ENCODE data around the gene SS18L1. TPM values are rescaled to one million over a fixed set of nuclear protein-coding genes. Genes with fewer than 3 reads are reported as not detected.

Gene SS18L1
- total and polyA plus RNA-seq, 8 donors = 5.5 to 34.8 (median 9.3) TPM

DNA sequence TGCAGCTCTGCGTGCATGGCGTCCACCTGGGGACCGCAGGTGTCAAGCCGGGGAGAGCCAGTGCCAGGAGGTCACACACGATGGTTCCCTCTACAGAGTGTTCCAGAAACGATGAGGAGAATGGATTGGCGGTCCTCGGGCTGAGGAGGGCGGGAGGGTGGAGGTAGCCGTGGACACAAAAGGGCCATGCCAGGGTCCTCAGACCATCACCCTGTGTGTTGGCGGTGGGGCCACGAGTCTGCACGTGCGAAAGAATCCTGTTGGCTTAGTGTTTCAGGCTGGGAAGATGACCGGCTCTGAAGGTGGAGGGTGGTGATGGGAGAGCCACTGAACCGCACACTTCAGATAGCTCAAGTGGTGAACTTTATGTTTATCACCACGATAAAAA lies 62.8 kb downstream of the SS18L1 start:
- DNase-seq = no peak
- Histone ChIP-seq H3K36me3 (peaks cover 5 to 28% (median 26%) of the 10 kb centered on the region in 4 donors), H3K4me3 (no peak overlapping the region), H3K27ac (no peak overlapping the region), H3K4me1 (no peaks in the 10 kb centered on the region), H3K9me3 (no peaks in the 10 kb centered on the region), H3K27me3 (peaks cover 0 to 32% (median 28%) of the 10 kb centered on the region in 3 donors)
- WGBS, 5 donors = 77 to 87% (median 85%) methylated on average over 16 to 17 of the region's 17 CpGs
- intact Hi-C loops (cut with DNase I; ENCODE audit: low total_unique reads) = no loop called here
- TF ChIP-seq POLR2A (IDR thresholded peaks at IDR 0.05) = no peak
- TF ChIP-seq, protein P1, sequence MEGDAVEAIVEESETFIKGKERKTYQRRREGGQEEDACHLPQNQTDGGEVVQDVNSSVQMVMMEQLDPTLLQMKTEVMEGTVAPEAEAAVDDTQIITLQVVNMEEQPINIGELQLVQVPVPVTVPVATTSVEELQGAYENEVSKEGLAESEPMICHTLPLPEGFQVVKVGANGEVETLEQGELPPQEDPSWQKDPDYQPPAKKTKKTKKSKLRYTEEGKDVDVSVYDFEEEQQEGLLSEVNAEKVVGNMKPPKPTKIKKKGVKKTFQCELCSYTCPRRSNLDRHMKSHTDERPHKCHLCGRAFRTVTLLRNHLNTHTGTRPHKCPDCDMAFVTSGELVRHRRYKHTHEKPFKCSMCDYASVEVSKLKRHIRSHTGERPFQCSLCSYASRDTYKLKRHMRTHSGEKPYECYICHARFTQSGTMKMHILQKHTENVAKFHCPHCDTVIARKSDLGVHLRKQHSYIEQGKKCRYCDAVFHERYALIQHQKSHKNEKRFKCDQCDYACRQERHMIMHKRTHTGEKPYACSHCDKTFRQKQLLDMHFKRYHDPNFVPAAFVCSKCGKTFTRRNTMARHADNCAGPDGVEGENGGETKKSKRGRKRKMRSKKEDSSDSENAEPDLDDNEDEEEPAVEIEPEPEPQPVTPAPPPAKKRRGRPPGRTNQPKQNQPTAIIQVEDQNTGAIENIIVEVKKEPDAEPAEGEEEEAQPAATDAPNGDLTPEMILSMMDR (IDR thresholded peaks at IDR 0.05) = no peak
- no peak for TF ChIP-seq EP300 (IDR thresholded peaks at IDR 0.05)
- TF ChIP-seq POLR2AphosphoS5 (IDR thresholded peaks at IDR 0.05) = no peak

DNA sequence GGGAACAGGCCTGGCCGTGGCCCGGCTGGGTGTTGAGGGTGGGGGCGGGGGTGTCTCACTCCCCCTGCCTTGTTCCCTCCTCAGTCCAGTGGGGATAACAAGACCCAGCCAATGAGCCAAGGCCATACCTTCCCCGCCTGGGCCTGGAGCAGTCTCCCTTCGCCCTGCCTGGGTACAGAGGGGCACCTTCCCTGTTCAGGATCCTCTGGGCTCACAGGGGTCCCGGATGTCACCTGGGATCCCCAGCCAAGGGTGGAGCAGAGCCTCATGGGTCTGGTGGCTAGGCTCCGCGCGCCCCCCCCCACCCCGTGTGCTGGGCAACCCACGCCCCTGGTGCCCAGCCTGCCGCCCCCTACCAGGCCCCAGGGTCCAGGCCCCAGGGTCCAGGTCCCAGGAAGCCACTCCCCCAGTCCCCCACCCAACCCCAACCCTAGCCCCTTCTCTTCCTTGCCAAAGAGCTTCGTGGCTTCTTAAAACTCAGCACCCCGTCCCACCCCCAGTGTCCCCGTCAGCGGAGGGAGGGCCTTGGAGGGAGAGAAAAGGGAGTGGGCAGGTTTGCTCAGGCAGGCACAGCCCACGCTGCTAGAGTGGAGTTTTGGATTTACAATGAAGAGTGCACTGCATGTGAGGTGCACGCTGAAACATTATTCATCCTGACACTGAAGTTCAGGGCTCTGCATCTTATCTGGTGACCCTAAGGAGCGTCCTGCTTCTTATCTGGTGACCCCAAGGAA lies 64.7 kb downstream of the SS18L1 start:
- no peaks in the 10 kb centered on the region for H3K9me3 ChIP-seq

DNA sequence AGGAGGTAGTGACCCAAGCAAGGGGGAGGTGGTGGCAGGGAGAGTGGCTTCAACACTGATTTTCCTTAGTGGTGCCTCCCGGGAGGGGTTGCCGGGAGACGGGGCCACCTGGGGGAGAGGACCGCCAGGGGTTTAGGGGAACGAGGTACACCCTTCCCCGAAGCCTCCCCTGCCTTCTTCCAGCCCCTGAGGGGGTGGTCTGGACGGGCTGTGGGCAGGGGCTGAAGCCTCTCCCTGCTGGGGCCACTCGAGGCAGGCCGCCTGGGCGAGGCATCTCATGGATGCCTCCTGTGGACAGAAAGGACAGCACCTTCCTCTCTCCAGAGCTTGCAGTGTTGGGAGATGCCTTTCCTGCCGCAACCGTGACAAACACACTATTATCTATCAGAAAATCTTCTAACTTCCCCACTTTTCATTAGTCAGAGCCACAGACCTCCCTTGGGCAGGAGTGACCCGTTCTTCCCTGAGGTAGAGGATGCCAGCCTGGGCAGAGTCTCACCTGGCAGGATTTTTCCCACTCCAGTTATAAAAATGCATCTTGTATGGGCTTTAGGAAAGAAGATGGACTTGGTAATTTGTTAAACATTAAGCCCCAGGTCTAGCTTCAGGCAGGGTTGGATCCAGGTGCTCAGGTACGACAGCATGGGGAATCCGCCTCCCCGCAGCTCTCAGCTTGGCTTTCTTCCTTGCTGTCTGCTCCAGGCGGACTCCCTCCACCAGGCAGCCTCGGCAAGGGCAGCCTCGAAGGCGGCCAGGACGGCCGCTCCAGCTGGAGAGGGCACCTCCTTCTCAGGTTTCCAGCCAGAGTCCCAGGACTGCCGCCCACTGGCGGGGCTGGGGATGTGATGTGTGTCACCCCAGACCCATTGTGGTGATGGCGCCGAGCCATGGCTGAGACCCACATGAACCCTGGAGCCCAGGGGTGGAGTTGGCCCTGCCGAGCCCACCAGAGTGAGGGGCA lies 65.5 kb downstream of the SS18L1 start:
- intact Hi-C loops (cut with DNase I; ENCODE audit: low total_unique reads) = no loop called here
- DNase-seq = peak; percentile 30 to 33
- Histone ChIP-seq H3K4me1 (no peaks in the 10 kb centered on the region), H3K9me3 (no peaks in the 10 kb centered on the region), H3K27me3 (peaks cover 0 to 51% (median 42%) of the 10 kb centered on the region in 3 donors), H3K36me3 (peaks cover 0 to under 1% (median 0%) of the 10 kb centered on the region in 4 donors), H3K27ac (no peak overlapping the region), H3K4me3 (no peak overlapping the region)
- 26 to 39% (median 30%) methylated on average over 24 to 27 of the region's 27 CpGs for WGBS, 5 donors
- TF ChIP-seq POLR2A (IDR thresholded peaks at IDR 0.05) (no peak), EP300 (IDR thresholded peaks at IDR 0.05) (no peak), POLR2AphosphoS5 (IDR thresholded peaks at IDR 0.05) (no peak)
- TF ChIP-seq, protein P1 (IDR thresholded peaks at IDR 0.05) = no peak

More for the DNA sequence above, 64.7 kb downstream of the SS18L1 start:
- Histone ChIP-seq H3K27ac (no peak overlapping the region), H3K4me3 (no peak overlapping the region), H3K27me3 (peaks cover 0 to 46% (median 38%) of the 10 kb centered on the region in 3 donors), H3K36me3 (peaks cover 0 to 9% (median 8%) of the 10 kb centered on the region in 4 donors), H3K4me1 (no peaks in the 10 kb centered on the region)
- TF ChIP-seq POLR2A (IDR thresholded peaks at IDR 0.05) = no peak
- TF ChIP-seq, protein P1 (IDR thresholded peaks at IDR 0.05) = no peak
- TF ChIP-seq EP300 (IDR thresholded peaks at IDR 0.05) = no peak
- TF ChIP-seq POLR2AphosphoS5 (IDR thresholded peaks at IDR 0.05) = no peak
- intact Hi-C loops (cut with DNase I; ENCODE audit: low total_unique reads) = no loop called here
- no peak for DNase-seq
- 50 to 62% (median 57%) methylated on average over 11 to 19 of the region's 19 CpGs for WGBS, 5 donors

DNA sequence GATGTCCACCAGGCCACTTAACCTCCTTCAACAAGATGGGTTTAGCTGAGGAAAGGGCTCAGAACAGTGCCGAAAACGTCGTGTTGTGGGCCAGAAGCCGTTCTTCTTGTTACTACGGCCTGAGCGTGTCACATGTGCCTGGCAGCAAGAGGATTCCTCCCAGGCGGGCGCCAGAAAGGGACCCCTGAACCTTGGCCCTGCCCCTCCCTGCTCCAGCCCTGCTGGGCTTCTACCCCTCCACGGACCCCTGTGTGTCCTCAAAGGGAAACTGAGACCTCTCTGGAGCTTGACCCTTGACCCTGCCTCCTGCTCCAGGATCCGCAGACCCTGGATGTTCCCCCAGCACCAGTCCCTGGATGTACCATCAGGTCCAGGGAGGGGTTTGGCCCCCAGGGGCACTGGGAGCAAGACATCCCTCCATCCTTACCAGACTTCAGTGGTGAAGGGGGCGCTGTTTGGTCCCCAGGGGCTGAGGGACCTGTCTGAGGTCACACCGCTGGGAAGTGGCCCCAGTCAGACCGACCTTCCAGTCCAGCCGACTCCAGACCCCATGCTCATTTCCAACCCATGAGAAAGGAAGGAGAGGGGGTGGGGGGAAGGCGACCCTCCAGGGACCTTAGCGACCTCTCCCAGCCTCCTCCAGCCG lies 66.4 kb downstream of the SS18L1 start:
- Histone ChIP-seq H3K27me3 (peaks cover 0 to 60% (median 50%) of the 10 kb centered on the region in 3 donors), H3K4me3 (no peak overlapping the region), H3K4me1 (no peaks in the 10 kb centered on the region), H3K9me3 (no peaks in the 10 kb centered on the region), H3K36me3 (no peaks in the 10 kb centered on the region), H3K27ac (no peak overlapping the region)
- intact Hi-C loops (cut with DNase I; ENCODE audit: low total_unique reads) = no loop called here
- 56 to 74% (median 60%) methylated on average over 12 to 17 of the region's 17 CpGs for WGBS, 5 donors
- TF ChIP-seq, protein P1 (IDR thresholded peaks at IDR 0.05) = no peak
- TF ChIP-seq EP300 (IDR thresholded peaks at IDR 0.05) (no peak), POLR2A (IDR thresholded peaks at IDR 0.05) (no peak), POLR2AphosphoS5 (IDR thresholded peaks at IDR 0.05) (no peak)
- no peak for DNase-seq
